PC-3 (cell line): ENCODE results near the gene GEMIN5. TPM values are rescaled to one million over a fixed set of nuclear protein-coding genes. Genes with fewer than 3 reads are reported as not detected.

Source experiments
- ATAC-seq: fragments of 200-7000 bp; cut with Tn5 transposase; 2 replicates; pipeline ENCODE4 v1.9.1; 2020; ENCODE audit warnings: mild to moderate bottlenecking, moderate library complexity
- BruUV-seq: library from RNA; stranded (reverse); fragments of 400-500 nt; replicated peaks from 2 replicates; lab custom pipeline; 2021; lab: Mats Ljungman, UMichigan
- CTCF ChIA-PET: fragments of 300-600 bp; sonication (Branson Sonifier 250); formaldehyde crosslinking; loops from one replicate; lab custom pipeline; 2022; ENCODE audit warnings: antibody characterized with exemption; lab: Charles Lee
- POLR2A ChIA-PET: fragments of 300-600 bp; sonication (Branson Sonifier 250); formaldehyde crosslinking; loops from one replicate; lab custom pipeline; 2022; ENCODE audit warnings: antibody characterized with exemption; ENCODE audit not compliant: unreplicated experiment; lab: Charles Lee
- DNase-seq: peaks from one replicate; pipeline ENCODE4 v3.0.0-alpha.2; 2015
- H2AFZ ChIP-seq: fragments of 300-600 bp; sonication (generic); 2 replicates; pipeline ENCODE4 v1.6.0; 2016; ENCODE audit warnings: antibody characterized with exemption, low read length
- H3F3A ChIP-seq: fragments of 300-600 bp; sonication (generic); one replicate; pipeline ENCODE4 v1.6.0; 2017; ENCODE audit warnings: antibody characterized with exemption, low read length, control low read depth, mild to moderate bottlenecking; ENCODE audit not compliant: unreplicated experiment
- H3K27ac ChIP-seq: fragments of 300-600 bp; sonication (generic); 2 replicates; pipeline ENCODE4 v1.5.1; 2016; ENCODE audit warnings: mild to moderate bottlenecking, low read length
- H3K27me3 ChIP-seq: fragments of 300-600 bp; sonication (generic); 2 replicates; pipeline ENCODE4 v1.6.1; 2016; ENCODE audit warnings: low read length, mixed read lengths
- H3K36me3 ChIP-seq: fragments of 300-600 bp; sonication (generic); 2 replicates; pipeline ENCODE4 v1.6.1; 2016; ENCODE audit warnings: low read depth, mixed run types, low read length, mixed read lengths
- H3K4me1 ChIP-seq: fragments of 300-600 bp; sonication (generic); 2 replicates; pipeline ENCODE4 v1.5.1; 2016; ENCODE audit warnings: low read length; ENCODE audit not compliant: insufficient read depth
- H3K4me2 ChIP-seq: fragments of 300-600 bp; sonication (generic); 2 replicates; pipeline ENCODE4 v1.6.0; 2016; ENCODE audit warnings: low read length
- H3K4me3 ChIP-seq: fragments of 300-600 bp; sonication (generic); 2 replicates; pipeline ENCODE4 v1.5.1; 2016; ENCODE audit warnings: mild to moderate bottlenecking, low read length, mixed read lengths
- H3K79me2 ChIP-seq: fragments of 300-600 bp; sonication (generic); 2 replicates; pipeline ENCODE4 v1.6.1; 2017; ENCODE audit warnings: low read length, mixed read lengths
- H3K9ac ChIP-seq: fragments of 300-600 bp; sonication (generic); 2 replicates; pipeline ENCODE4 v1.6.0; 2016; ENCODE audit warnings: mild to moderate bottlenecking, low read length
- H3K9me2 ChIP-seq: fragments of 300-600 bp; sonication (generic); replicated peaks from 2 replicates; pipeline ENCODE4 v1.6.1; 2016; ENCODE audit warnings: mixed run types, low read length, mixed read lengths
- H3K9me3 ChIP-seq: fragments of 300-600 bp; sonication (generic); 2 replicates; pipeline ENCODE4 v1.6.1; 2016; ENCODE audit warnings: low read length, mixed read lengths
- H4K20me1 ChIP-seq: fragments of 300-600 bp; sonication (generic); 2 replicates; pipeline ENCODE4 v1.6.1; 2016; ENCODE audit warnings: low read length, mixed read lengths
- CTCF ChIP-seq: fragments of 300-600 bp; sonication (generic); conservative IDR thresholded peaks from 2 replicates; pipeline ENCODE4 v1.5.1; 2017; ENCODE audit warnings: antibody characterized with exemption, low read depth, mild to moderate bottlenecking, low read length
- EZH2 ChIP-seq: fragments of 300-600 bp; sonication (generic); IDR thresholded peaks from one replicate; pipeline ENCODE4 v1.6.1; 2017; ENCODE audit warnings: antibody characterized with exemption, mild to moderate bottlenecking, low read length; ENCODE audit not compliant: unreplicated experiment
- EZH2phosphoT487 ChIP-seq: fragments of 300-600 bp; sonication (generic); IDR thresholded peaks from 2 replicates; pipeline ENCODE4 v1.6.1; 2018; ENCODE audit warnings: mild to moderate bottlenecking, antibody characterized with exemption, low read length, borderline replicate concordance
- intact Hi-C: fragments of 100-400 bp; cut with micrococcal nuclease; formaldehyde crosslinking; loops from 2 replicates; pipeline ENCODE4 v1.9.0; 2023
- total RNA-seq: library from RNA; depleted of rRNA; stranded (reverse); fragments of >200 nt; gene quantifications from 2 replicates; pipeline ENCODE4 v1.2.3, GENCODE V29; 2014

Gene GEMIN5
- total RNA-seq, 1 experiment from 2014 or later = 19.8 TPM

GRCh38 chr5:154857530-154858296 is 80.3 kb downstream of the GEMIN5 start:
- ChIA-PET POLR2A (no interaction called here), CTCF (interaction anchor here (0.7 kb wide), 1 partner anchor 208 kb away, joined by 5 read pairs; no protein-coding TSS in a partner anchor)
- Histone ChIP-seq H2AFZ (peak overlapping the region; percentile 69), H3K4me1 (peaks cover 11% of the 10 kb centered on the region; the same call in 1 of the 2 replicates), H3K36me3 (no peaks in the 10 kb centered on the region), H3K27me3 (no peaks in the 10 kb centered on the region), H3K4me2 (peak overlapping the region; percentile 95), H3K9me3 (no peaks in the 10 kb centered on the region), H3F3A (no peaks in the 10 kb centered on the region), H3K27ac (peak overlapping the region; percentile 88), H3K79me2 (peaks cover 43% of the 10 kb centered on the region), H3K4me3 (peak overlapping the region; percentile 93), H3K9me2 (no peaks in the 10 kb centered on the region), H3K9ac (peak overlapping the region; percentile 81), H4K20me1 (no peaks in the 10 kb centered on the region)
- TSS peak; percentile 84 for BruUV-seq
- ATAC-seq (peak; percentile 86), DNase-seq (peak; percentile 88)
- TF ChIP-seq EZH2phosphoT487 (no peak), CTCF (no peak), EZH2 (no peak)
- intact Hi-C loops = loop anchor here (1.0 to 5.0 kb wide), 3 partner anchors 45 to 102 kb away; partner anchors contain the start of genes LARP1 and MRPL22

GRCh38 chr5:154851351-154851750 is 86.7 kb downstream of the GEMIN5 start:
- no peaks in the 10 kb centered on the region for H3K9me2 ChIP-seq
- no peak overlapping the region for H3K4me3 ChIP-seq
- H3F3A ChIP-seq = no peaks in the 10 kb centered on the region
- intact Hi-C loops = no loop called here
- ChIA-PET CTCF (no interaction called here), POLR2A (no interaction called here)
- no peaks in the 10 kb centered on the region for H3K9me3 ChIP-seq
- H3K4me2 ChIP-seq = no peak overlapping the region
- no peaks in the 10 kb centered on the region for H3K4me1 ChIP-seq
- no peak for TF ChIP-seq EZH2
- no peak for TF ChIP-seq CTCF
- TF ChIP-seq EZH2phosphoT487 = no peak
- no peaks in the 10 kb centered on the region for H3K36me3 ChIP-seq
- no peaks in the 10 kb centered on the region for H3K79me2 ChIP-seq
- no peak for DNase-seq
- H3K9ac ChIP-seq = no peak overlapping the region
- H2AFZ ChIP-seq = no peak overlapping the region
- no peak overlapping the region for H3K27ac ChIP-seq
- no peaks in the 10 kb centered on the region for H4K20me1 ChIP-seq
- H3K27me3 ChIP-seq = no peaks in the 10 kb centered on the region
- ATAC-seq = no peak
- no TSS peak for BruUV-seq
